ENCODE results near the gene SMAD3. TPM values are rescaled to one million over a fixed set of nuclear protein-coding genes. Genes with fewer than 3 reads are reported as not detected.

Gene SMAD3
- total RNA-seq, 6 experiments from 2014 or later = 9.2 to 34.0 (median 14.4) TPM

- peak in 1 of 4 donors; percentile 20 for ATAC-seq
- Histone ChIP-seq H3K27ac (no peak overlapping the region), H3K36me3 (peaks cover 0 to 1% (median 0%) of the 10 kb centered on the region in 4 donors), H3K4me1 (peaks cover 0 to 39% (median 7%) of the 10 kb centered on the region in 4 donors), H3K9me3 (no peaks in the 10 kb centered on the region), H3K27me3 (no peaks in the 10 kb centered on the region), H3K4me3 (no peak overlapping the region)
- intact Hi-C loops (cut with DNase I) = loop anchor here in 1 of 2 donors (10.0 kb wide), 1 partner anchor 99 kb away; no protein-coding TSS in a partner anchor
- no peak for TF ChIP-seq POLR2A (IDR thresholded peaks at IDR 0.05)
- TF ChIP-seq CTCF (IDR thresholded peaks at IDR 0.05) = no peak
- no peak for DNase-seq
- WGBS (ENCODE audit: insufficient coverage, low coverage, low lambda C conversion rate, missing lambda C conversion rate) = 74% methylated on average over 10 of the region's 13 CpGs
Measured at GRCh38 chr15:67076147-67076843, 10.9 kb downstream of the SMAD3 start.

- ATAC-seq (no peak), DNase-seq (no peak)
- Histone ChIP-seq H3K27ac (no peak overlapping the region), H3K36me3 (no peaks in the 10 kb centered on the region), H3K4me3 (no peak overlapping the region), H3K4me1 (peaks cover 0 to 50% (median 11%) of the 10 kb centered on the region in 4 donors), H3K27me3 (no peaks in the 10 kb centered on the region), H3K9me3 (no peaks in the 10 kb centered on the region)
- intact Hi-C loops (cut with DNase I) = loop anchor here in 1 of 2 donors (10.0 kb wide), 1 partner anchor 97 kb away; no protein-coding TSS in a partner anchor
- 58% methylated on average over 4 of the region's 6 CpGs for WGBS (ENCODE audit: insufficient coverage, low coverage, low lambda C conversion rate, missing lambda C conversion rate)
- TF ChIP-seq CTCF (IDR thresholded peaks at IDR 0.05) = no peak
- TF ChIP-seq POLR2A (IDR thresholded peaks at IDR 0.05) = no peak
Measured at GRCh38 chr15:67077641-67078215, 12.3 kb downstream of the SMAD3 start.

- Histone ChIP-seq H3K36me3 (no peaks in the 10 kb centered on the region), H3K9me3 (no peaks in the 10 kb centered on the region), H3K27ac (no peak overlapping the region), H3K27me3 (no peaks in the 10 kb centered on the region), H3K4me1 (peaks cover 0 to 38% (median 7%) of the 10 kb centered on the region in 4 donors), H3K4me3 (no peak overlapping the region)
- 100% methylated on average over 2 of the region's 3 CpGs for WGBS (ENCODE audit: insufficient coverage, low coverage, low lambda C conversion rate, missing lambda C conversion rate)
- intact Hi-C loops (cut with DNase I) = loop anchor here in 1 of 2 donors (10.0 kb wide), 1 partner anchor 95 kb away; no protein-coding TSS in a partner anchor
- TF ChIP-seq CTCF (IDR thresholded peaks at IDR 0.05) (no peak), POLR2A (IDR thresholded peaks at IDR 0.05) (no peak)
- ATAC-seq = no peak
- DNase-seq = no peak
Measured at GRCh38 chr15:67079361-67079760, 14.0 kb downstream of the SMAD3 start.

GRCh38 chr15:67080118-67080899 lies 14.9 kb downstream of the SMAD3 start:
- Histone ChIP-seq H3K4me1 (peaks cover 0 to 34% (median 5%) of the 10 kb centered on the region in 4 donors), H3K4me3 (no peak overlapping the region), H3K27me3 (no peaks in the 10 kb centered on the region), H3K36me3 (no peaks in the 10 kb centered on the region), H3K9me3 (no peaks in the 10 kb centered on the region), H3K27ac (no peak overlapping the region)
- intact Hi-C loops (cut with DNase I) = no loop called here
- WGBS (ENCODE audit: insufficient coverage, low coverage, low lambda C conversion rate, missing lambda C conversion rate) = 64% methylated on average over 11 of the region's 12 CpGs
- ATAC-seq (peak in 1 of 4 donors; percentile 26), DNase-seq (no peak)
- TF ChIP-seq POLR2A (IDR thresholded peaks at IDR 0.05) (no peak), CTCF (IDR thresholded peaks at IDR 0.05) (no peak)
